HCEC 1CT (cell line): ENCODE results near the gene IKZF3.

Experiments used
- DNase-seq: peaks from one replicate; pipeline ENCODE4 v3.0.0-alpha.2; 2017

Gene IKZF3

DNA sequence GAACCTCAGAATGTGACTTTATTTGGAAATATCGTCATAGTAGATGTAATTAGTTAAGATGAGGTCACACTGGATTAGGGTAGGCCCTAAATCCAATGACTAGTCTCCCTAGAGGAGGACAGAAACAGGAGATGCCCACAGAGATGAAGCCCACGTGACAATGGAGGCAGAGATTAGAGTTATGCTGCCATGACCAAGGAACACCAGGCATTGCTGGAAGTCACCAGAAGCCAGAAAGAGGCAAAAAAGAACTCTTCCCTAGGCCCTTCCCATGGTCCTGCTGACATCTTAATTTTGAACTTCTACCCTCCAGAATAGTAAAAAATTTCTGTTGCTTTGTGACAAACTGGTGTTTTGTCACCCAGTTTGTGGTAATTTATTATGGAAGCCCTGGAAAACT is 49.6 kb downstream of the IKZF3 start:
- DNase-seq, result no peak

- no peak for DNase-seq
Measured at GRCh38 chr17:39813631-39814030, 50.5 kb downstream of the IKZF3 start.

GRCh38 chr17:39812466-39812865 is 51.6 kb downstream of the IKZF3 start:
- DNase-seq, result no peak

DNA sequence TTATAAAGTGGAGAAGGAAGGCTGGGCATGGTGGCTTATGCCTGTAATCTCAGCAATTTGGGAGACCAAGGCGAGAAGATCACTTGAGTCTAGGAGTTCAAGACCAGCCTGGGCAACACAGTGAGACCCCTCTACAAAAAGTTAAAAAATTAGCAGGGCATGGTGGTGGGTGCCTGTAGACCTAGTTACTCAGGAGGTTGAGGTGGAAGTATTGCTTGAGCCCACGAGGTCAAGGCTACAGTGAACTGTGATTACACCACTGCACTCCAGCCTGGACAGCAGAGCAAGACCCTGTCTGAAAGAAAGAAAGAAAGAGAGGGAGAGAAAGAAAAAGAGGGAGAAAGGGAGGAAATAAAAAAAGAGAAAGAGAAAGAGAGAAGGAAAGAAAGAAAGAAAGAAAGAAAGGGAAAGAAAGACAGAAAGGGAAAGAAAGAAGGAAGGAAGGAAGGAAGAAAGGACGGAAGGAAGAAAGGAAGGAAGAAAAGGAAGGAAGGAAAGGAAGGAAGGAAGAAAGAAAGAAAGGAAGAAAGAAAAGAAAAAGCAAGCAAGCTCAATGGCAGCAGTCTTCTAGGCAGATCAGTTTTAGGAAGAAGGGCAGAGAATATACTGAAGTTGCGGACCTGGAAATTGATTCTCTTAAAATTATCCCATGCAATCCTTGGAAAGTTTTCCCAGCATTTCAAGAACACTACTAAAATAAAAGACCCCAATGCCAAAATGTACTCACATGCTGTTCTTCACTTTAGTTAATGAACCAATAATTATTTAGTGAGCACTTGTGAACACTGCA is 53.0 kb downstream of the IKZF3 start:
- no peak for DNase-seq

DNA sequence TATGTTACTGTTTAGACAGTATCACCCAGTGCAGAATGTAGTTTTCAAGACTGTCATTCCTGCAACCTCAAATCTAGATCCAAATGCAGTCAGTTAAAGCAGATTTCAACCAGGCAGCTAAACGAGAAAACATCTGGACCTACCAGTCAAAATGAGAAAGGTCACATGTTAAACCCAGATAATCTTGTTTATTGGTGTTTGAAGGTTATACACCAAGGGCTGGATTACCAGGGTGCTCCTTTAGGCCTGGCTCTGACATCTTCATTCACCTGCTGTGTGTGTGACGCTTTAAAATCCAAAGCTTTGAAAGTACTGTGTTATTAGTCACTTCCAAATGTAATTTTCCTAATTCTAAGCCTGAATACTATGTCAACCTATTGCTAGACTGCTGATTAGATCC is 54.9 kb downstream of the IKZF3 start:
- no peak for DNase-seq

DNA sequence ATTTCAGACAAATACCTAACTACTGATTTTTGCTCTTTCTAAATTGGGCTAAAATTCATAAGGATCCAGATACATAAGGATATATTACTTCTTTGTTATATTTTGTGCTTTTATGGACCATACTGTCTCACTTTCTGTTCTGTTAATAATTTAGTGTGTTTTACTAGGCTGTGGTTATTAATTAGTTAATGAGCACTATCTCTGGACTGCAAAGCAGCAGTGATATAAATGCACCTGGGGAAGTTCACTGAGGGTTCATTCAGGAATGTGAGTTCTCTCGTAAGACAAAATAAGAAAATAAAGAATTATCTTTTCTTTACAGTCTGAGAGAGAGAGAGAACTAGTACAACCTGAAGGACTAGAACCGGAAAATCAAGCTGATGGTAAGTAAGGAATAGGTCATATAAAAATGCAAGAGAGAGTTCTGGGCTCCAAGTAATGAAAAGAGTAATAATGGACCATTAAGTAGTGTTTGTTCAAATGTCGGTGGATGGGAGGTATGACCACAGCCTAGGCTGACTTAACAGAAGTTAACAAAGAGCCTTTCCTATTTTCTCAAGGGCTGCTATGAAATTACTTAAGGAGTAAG is 55.6 kb downstream of the IKZF3 start:
- no peak for DNase-seq

DNA sequence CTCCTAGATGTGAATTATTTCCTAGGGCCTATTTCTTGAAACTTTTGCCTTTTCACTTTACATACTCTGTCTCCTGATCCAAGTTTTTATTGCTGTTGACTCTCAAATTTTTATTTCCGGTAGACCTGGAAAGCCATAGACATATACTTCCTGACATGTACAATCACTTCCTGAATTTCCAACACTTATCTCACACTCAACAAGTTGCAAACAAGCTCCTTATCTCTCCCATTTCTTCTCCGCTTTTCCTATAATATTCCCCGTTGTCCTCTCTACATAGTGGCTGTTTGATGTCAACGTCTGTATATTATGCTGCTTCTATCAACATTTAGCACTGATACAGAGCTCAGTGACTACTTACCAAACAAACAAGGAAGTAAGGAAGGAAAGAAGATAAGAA is 59.3 kb downstream of the IKZF3 start:
- DNase-seq, result no peak

DNA sequence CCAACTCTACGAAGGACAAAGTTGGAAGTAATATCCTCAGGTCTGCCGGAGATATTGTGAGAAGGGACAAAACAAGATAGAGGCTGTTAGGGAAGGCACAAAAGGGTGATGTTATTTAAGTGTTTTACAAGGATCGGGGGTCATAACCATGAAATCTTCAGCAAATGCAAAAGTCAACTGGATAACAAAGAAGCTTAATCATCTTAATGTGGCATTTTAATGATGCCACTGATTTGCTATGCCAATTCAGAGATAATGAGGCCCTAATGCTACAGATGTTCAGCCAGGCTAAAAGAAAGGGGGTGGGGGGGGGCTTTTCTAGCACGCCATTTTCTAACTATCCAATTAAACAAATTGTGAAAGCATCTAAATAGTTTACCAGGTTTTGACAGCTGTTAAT is 63.1 kb downstream of the IKZF3 start:
- DNase-seq, result no peak

DNA sequence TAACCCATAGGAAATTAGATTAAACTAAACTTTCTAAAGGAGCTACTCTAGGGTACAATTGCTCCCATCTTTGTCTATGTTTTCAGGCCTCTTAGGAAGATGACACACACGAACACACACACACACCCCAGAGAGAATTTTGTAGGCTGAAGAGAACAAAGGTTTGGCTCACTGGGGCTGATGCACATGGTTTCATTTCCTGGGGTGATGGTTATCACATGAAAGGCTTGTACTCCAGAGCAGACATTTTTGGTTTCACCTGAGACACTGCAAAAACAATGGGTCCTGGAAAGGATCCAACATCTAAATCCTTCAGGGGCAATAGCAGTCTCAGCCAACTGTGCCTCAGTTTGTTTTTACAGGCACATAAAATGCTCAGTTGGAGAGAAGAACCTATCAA is 63.6 kb downstream of the IKZF3 start:
- DNase-seq, result no peak

GRCh38 chr17:39799395-39799794 is 64.7 kb downstream of the IKZF3 start:
- DNase-seq, result no peak

DNA sequence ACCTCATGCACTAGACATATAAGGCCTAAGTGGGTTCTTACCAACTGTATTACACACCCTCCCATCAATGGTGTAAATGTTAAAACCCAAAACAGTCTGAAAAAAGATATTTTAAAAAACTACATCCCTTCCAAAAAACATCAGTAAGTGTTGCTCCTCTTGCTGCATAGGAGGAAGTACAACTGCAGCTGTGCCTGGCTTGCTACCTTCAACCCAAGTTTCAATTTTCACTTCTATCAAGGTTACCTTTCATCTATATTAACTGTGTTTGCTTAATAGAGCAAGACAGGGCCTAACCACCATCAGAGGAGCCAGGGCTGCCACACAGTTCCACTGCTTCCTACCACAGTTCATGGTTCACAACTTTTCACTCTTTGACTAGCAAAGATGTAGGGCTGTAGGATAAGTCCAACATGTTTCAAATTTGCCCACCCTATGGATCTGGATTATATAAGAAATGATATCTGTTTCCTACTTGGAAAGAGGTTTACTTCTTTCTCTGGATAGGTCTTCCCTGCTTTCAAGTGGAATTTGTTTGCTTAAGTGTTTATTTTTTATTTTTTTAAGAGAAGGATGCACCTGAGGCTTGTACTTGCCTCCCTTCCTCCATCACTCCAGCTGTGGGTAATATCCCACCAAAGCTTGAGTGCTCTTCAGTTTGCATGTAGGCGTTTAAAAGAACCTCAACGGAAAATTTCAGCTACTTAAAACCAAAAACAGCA is 69.7 kb downstream of the IKZF3 start:
- no peak for DNase-seq

DNA sequence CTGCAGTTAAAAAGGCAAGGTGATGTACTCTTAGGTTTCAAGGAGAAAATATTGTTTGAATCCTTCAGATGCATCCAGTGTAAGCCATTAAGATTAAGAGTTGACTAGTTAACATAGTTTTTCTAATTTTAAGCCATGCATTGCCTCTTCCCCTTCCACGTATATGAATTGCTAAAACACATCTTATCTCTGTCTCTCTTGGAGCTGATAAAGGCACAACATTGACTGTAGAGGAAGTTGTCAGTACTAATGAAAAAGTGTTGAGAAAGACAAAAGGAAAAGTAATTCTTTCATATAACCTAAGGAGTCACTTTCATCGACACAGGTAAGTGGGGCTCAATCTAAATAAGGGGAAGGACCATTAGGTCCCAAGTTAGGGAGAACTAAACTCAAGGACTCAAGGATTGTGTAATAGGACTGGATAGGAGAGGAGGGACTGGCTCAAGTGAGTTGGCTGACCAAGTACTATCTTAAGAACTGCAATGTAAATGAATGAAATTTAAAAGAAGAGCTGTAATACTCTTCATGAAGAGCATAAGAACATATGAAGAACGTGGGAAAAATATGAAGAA is 70.7 kb downstream of the IKZF3 start:
- DNase-seq, result no peak

GRCh38 chr17:39792526-39793221 is 71.4 kb downstream of the IKZF3 start:
- no peak for DNase-seq

- DNase-seq, result no peak
Measured at GRCh38 chr17:39791111-39791992, 72.8 kb downstream of the IKZF3 start.

DNA sequence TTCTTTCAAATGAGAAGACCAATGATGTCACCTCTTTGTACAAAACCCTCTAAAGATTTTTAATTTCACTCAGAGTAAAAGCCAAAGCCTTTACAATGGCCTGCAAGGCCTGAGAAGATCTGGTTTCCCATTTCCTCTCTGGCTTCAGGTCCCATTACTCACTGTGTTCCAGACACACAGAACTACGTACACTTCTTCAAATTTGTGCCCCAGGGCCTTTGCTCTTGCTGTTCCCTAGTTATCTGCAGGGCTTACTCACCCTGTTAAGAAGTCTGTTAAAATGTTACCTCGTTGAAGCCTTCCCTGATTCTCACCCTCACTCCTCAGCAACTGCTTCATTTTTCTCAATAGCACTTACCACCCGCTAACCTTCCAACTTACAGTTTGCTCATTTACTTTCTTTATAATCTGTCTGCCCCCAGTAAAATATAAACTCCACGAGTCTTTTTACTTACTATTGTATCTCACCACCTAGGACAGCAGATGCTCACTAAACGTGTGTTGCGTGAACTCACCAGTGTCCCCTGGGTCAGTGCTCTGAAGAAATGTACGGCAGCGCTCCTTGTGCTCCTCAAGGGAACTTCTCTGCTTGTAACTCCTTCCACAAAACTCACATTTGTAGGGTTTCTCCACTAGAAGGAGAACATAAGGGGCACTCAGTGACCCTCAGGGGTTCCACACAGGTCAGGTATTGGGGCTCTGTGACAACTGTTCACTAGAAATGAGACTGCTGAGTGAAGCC is 76.2 kb downstream of the IKZF3 start:
- DNase-seq, result no peak

DNA sequence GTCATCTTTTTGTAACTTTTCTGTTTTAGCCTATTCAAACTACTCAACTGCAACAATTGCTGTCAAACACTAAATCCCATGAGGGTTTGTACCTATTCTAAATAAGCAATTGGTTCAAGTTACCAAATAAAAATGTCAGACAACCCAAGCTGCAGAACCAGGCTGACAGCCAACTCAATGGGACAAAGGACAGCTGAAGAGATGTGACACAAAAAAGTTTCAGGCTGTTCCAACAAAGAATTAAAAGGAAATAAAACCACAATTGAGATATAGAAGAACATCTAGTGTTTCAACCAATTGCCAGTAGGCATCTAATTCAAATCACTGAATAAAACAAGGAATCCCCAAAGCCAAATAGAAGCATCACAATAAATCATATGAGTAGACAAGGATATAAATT is 77.1 kb downstream of the IKZF3 start:
- no peak for DNase-seq

- DNase-seq, result no peak
Measured at GRCh38 chr17:39782980-39783379, 81.1 kb downstream of the IKZF3 start.

DNA sequence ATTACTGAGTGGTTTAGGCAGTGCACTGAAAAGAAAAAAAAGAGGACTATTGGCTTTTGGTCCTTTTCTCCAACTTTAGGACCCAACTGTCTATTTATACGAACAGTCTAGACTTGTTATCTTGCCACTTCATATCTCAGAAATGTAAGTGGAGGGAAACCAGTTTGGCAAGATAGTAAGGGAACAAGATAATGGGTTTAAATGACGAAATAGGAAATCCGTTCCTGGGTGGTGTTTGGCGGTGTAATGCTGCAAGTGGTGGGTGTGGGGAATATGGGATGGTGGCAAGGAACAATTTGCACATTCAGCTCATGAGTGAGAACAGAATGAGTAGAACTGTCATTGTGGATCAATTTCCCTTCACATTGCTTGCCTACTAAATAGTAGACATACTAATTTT is 81.6 kb downstream of the IKZF3 start:
- no peak for DNase-seq

GRCh38 chr17:39781861-39782213 is 82.3 kb downstream of the IKZF3 start:
- DNase-seq, result no peak

GRCh38 chr17:39781031-39781860 is 82.9 kb downstream of the IKZF3 start:
- no peak for DNase-seq
